Calu3 (cell line): ENCODE data around the gene LRTM2. TPM values are rescaled to one million over a fixed set of nuclear protein-coding genes. Genes with fewer than 3 reads are reported as not detected.

ENCODE experiments used
- BruUV-seq: library from RNA; stranded (reverse); fragments of 400-500 nt; replicated peaks from 2 replicates; lab custom pipeline; 2021; lab: Mats Ljungman, UMichigan
- CTCF ChIA-PET: fragments of 300-600 bp; sonication (Branson Sonifier 250); formaldehyde crosslinking; loops from one replicate; lab custom pipeline; 2022; ENCODE audit warnings: antibody characterized with exemption; lab: Charles Lee
- DNase-seq: peaks from one replicate; pipeline ENCODE4 v3.0.0; 2022
- H3K27ac Mint-ChIP-seq: one replicate; pipeline ENCODE4 v1.8.0; 2022; ENCODE audit warnings: mixed read lengths; ENCODE audit not compliant: unreplicated experiment
- H3K27me3 Mint-ChIP-seq: one replicate; pipeline ENCODE4 v1.8.0; 2022; ENCODE audit warnings: mixed read lengths; ENCODE audit not compliant: unreplicated experiment
- H3K36me3 Mint-ChIP-seq: one replicate; pipeline ENCODE4 v1.8.0; 2022; ENCODE audit warnings: mild to moderate bottlenecking, moderate library complexity, mixed read lengths; ENCODE audit not compliant: insufficient read depth, unreplicated experiment
- H3K4me1 Mint-ChIP-seq: one replicate; pipeline ENCODE4 v1.8.0; 2022; ENCODE audit warnings: mild to moderate bottlenecking, low read depth, mixed read lengths; ENCODE audit not compliant: unreplicated experiment
- H3K4me3 Mint-ChIP-seq: one replicate; pipeline ENCODE4 v1.8.0; 2022; ENCODE audit warnings: mild to moderate bottlenecking, low read depth, moderate library complexity, mixed read lengths; ENCODE audit not compliant: unreplicated experiment
- H3K9me3 Mint-ChIP-seq: one replicate; pipeline ENCODE4 v1.8.0; 2022; ENCODE audit warnings: low read depth, mixed read lengths; ENCODE audit not compliant: unreplicated experiment
- CTCF ChIP-seq: fragments of 200-600 bp; IDR thresholded peaks from one replicate; pipeline ENCODE4 v1.8.0; 2022; ENCODE audit warnings: antibody characterized with exemption; ENCODE audit not compliant: unreplicated experiment
- intact Hi-C: fragments of 100-400 bp; cut with micrococcal nuclease; formaldehyde crosslinking; loops from one replicate; pipeline ENCODE4 v1.10.0; 2022; ENCODE audit not compliant: unreplicated experiment
- total RNA-seq: library from RNA; stranded (reverse); gene quantifications from 2 replicates; pipeline ENCODE4 v1.2.3, GENCODE V29; 2022

Gene LRTM2
- total RNA-seq, 1 experiment from 2014 or later, result not detected

DNA sequence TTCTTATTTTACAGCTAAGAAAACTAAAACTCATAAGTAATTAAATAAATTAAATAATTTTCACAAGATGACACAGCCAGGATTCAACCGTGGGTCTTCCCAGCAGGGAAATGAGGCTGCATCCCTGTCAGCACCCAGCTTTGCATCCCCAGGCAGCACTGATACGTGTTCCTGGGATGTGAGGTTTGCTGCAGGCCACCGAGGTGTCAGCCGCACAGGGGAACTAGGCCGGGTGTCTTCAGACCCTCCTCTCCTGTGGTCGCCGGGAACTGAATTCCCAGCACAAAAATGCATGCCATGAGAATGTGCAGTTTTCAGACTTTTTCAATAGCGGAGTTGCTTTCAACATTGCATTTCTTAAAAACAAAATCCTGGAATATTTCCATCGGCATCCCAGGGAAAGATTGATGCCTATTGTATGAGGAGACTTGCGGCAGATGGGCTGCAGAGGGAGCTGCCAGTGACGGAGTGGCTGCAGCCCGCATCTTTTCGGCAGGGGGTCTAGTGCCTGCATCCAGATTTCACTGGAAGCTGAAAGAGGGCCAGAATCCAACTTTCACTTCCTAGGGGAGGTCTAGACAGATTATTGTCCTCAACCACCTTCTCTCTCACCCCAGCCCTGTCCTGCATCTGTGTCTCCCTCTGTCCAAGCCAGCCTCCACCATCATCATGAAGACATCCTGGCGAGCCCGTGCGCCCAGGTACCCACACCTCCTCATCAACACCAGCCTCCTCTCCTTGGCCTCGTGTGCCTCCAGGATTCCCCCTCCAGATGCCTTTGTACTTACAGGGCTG lies 12.6 kb downstream of the LRTM2 start:
- no TSS peak for BruUV-seq
- no peaks in the 10 kb centered on the region for H3K36me3 Mint-ChIP-seq
- TF ChIP-seq CTCF, result no peak
- H3K4me1 Mint-ChIP-seq, result peaks cover 10% of the 10 kb centered on the region
- H3K9me3 Mint-ChIP-seq, result no peaks in the 10 kb centered on the region
- H3K27ac Mint-ChIP-seq, result no peak overlapping the region
- intact Hi-C loops, result no loop called here
- CTCF ChIA-PET, result interaction anchor here (0.6 kb wide), 1 partner anchor 91 kb away, joined by 5 read pairs; no protein-coding TSS in a partner anchor
- DNase-seq, result no peak
- H3K4me3 Mint-ChIP-seq, result no peak overlapping the region
- peaks cover 98% of the 10 kb centered on the region for H3K27me3 Mint-ChIP-seq

GRCh38 chr12:1833596-1834028 lies 13.2 kb downstream of the LRTM2 start:
- BruUV-seq, result no TSS peak
- intact Hi-C loops, result no loop called here
- H3K4me3 Mint-ChIP-seq, result no peak overlapping the region
- no peak overlapping the region for H3K27ac Mint-ChIP-seq
- H3K27me3 Mint-ChIP-seq, result peaks cover 98% of the 10 kb centered on the region
- no peak for TF ChIP-seq CTCF
- no peaks in the 10 kb centered on the region for H3K36me3 Mint-ChIP-seq
- no peaks in the 10 kb centered on the region for H3K9me3 Mint-ChIP-seq
- peaks cover 10% of the 10 kb centered on the region for H3K4me1 Mint-ChIP-seq
- CTCF ChIA-PET, result no interaction called here
- DNase-seq, result no peak

DNA sequence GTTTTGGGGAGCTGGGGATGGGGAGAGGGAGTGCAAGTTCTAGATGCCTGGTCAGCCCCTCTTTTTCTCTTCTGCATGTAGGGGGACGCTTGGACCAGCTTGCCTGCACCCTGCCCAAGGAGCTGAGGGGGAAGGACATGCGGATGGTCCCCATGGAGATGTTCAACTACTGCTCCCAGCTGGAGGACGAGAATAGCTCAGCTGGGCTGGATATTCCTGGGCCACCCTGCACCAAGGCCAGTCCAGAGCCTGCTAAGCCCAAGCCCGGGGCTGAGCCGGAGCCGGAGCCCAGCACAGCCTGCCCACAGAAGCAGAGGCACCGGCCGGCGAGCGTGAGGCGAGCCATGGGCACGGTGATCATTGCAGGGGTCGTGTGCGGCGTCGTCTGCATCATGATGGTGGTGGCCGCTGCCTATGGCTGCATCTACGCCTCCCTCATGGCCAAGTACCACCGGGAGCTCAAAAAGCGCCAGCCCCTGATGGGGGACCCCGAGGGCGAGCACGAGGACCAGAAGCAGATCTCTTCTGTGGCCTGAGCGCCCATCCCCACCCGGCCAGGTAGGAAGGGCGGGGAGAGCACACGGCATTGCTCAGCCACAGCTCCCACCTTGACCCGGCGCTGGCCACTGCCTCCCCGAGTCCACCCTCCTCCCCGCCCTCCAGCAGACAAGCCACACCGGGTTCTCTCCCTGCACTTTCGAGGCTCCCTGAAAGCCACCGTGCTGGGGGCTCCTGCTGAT lies 14.0 kb downstream of the LRTM2 start:
- Mint-ChIP-seq H3K27ac (no peak overlapping the region), H3K36me3 (no peaks in the 10 kb centered on the region), H3K9me3 (no peaks in the 10 kb centered on the region), H3K4me1 (peaks cover 10% of the 10 kb centered on the region), H3K4me3 (no peak overlapping the region), H3K27me3 (peaks cover 98% of the 10 kb centered on the region)
- intact Hi-C loops, result no loop called here
- TF ChIP-seq CTCF, result no peak
- no TSS peak for BruUV-seq
- CTCF ChIA-PET, result no interaction called here
- DNase-seq, result no peak

DNA sequence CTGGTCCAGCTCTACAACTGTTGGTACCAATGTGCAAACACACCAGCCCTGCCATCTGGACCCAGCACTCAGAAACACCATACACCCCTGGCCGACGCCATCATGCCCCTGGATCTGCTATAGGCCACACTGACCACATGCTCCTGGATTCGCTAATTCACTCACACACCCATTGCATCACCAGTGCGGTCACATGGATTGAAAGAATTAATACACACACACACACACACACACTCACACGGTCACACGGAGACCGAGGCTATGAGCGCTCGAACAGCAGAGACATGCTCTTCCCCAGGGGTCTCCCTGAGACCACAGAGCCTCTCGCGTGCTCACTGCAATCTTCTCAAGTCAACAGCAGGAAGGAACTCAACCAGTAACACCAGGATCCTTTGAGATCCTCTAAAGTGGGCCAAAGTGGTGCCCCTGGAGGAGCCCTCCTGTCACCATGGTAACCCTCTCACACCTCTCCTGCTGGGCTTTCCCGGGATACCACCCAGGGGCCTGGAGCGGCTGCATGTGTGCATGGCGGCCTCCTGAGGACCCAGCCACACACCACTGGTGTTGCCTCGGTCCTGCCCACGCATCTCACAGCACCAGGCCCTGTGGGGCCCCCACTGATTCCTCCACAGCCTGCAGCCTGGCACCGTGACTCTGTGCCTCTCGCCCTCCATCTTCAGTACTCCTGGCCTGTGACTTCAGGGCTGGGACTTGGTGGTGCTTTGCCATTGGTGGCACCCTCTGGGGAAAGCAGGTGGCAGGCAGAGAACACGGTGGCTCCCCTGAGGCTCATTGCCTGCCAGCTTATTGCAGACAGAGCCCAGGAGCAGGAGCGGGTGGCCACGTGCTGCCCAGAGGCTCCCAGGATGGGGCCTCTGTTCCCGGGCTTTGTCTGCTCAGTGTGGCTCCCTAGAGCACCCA lies 15.1 kb downstream of the LRTM2 start:
- no TSS peak for BruUV-seq
- Mint-ChIP-seq H3K27me3 (peaks cover 100% of the 10 kb centered on the region), H3K36me3 (no peaks in the 10 kb centered on the region), H3K9me3 (no peaks in the 10 kb centered on the region), H3K4me3 (no peak overlapping the region), H3K4me1 (peaks cover 7% of the 10 kb centered on the region), H3K27ac (no peak overlapping the region)
- intact Hi-C loops, result no loop called here
- TF ChIP-seq CTCF, result no peak
- CTCF ChIA-PET, result no interaction called here
- no peak for DNase-seq
